Stromal cell of bone marrow (primary cell): ENCODE measurements around the gene E2F6.
"Not testable (repeated sequence)": the region's sequence is repeated elsewhere in the genome, so short reads cannot be mapped to it uniquely, and the experiment has no call there.

Source experiments
- DNase-seq: peaks from one replicate; pipeline ENCODE4 v3.0.0-alpha.2; 2012; ENCODE audit warnings: low read depth

E2F6 gene

DNA sequence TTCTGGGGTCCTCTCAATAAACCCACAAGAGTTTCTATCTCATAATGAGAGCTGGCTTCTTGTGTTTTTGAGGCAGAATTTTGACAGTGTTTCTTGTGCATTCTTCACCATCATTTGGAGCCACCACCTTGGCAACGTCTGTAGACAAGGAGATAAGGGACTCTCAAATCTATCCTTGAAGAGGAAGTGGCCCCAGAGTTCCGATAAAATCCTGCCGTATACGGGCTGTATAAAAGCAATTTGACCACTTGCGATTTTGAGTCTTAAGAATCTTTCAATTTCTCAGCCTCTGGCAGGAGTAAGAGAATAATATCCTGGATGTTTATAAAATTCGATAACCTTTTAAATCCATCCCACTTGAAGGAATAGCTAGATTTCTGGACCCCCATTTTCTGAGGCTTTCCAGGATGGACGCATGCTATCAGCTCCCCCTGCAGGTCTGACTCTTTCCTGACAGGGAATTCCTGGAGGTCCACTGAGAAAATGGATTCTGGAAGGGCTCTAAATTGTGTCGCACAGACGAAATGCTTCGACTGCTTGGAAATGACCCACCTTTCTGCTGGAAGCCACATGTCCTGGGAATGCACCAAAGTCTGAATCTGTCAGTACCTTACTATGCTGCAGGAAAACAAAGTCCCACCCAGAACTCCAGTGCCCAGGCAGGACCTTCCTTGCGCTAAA is 54.1 kb downstream of the E2F6 start:
- no peak for DNase-seq

DNA sequence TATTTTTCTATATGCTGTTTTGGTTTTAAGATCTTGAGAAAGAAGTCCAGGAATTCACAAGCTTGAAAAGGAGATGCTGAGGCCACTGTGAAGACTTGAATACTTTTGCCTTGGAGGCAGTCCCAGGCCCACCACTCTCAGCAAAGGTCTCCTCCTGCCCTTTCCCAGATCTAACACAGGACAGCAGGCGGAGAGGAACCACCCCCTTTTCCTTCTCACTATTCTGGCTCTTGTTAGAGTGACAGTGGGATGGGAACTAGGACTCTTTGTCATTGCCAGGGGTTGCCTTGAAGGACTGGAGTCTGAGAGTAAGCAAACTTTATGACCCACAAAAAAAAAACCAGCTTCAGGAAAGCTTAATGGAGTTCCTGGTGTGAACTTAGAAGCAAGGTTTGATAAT is 54.7 kb downstream of the E2F6 start:
- DNase-seq = no peak

DNA sequence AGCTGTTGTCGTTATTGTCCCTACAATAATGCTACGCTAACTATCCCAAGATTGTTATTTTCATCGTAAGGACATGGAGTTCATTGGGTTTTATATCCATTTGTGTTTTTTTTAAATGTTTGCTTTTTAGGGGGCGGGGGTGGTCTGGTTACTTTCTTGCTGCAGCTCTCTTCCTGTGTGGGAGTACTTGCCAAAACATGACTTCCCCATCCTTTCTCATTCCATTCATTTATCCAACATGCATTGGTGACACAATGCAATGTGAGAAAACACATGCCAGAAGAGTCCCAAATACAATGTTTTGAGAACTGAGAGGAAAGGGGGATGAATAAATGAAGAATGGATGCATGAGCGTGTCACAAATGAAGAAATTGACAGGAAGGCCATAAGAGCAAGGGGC is 55.9 kb downstream of the E2F6 start:
- no peak for DNase-seq

DNA sequence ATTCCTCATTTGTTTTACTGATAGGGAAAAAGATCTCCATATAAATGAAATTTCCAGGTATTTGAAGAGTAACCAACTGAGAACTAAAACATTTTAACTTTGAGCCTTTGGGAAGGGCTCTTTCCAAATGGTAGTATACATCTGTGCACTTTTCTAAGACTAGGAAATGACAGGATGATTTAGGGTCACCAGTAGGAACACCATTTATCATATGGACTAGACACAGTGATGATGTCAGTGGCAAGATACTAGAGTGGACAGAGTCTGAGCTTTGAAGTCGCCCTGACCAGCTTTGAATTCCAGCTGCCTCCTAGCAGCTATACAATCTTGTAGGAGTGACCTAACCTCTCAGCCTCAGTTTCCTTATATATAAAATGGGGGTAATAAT is 56.4 kb downstream of the E2F6 start:
- DNase-seq = no peak

DNA sequence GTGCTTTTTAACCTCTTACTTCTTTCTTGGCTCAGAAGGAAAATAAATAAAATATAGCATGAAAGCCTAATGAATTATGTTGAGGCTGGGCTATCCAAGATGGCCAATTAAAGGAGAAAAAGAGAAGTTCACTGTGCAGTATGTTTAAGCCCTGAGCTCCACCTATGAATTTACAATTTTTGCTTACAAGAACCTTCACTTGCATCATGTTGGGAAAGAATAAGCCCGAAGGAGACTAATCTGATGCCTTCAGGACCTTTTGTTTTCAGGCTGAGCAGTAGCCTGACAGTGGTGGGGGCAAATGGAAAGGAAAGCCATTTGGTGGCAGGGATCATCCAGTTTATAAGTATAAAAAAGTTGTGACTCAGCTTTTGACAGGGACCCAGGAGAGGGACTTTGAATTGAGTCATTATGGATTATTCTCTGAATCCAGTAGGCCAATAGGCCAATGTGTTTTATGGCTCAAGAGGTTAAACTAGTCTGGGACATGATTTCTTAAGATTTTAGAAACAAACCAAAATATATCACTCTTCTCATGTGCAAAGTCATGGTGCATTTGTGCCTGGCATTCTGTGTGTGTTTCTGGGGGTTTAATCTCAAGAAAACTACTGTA is 56.9 kb downstream of the E2F6 start:
- no peak for DNase-seq

DNA sequence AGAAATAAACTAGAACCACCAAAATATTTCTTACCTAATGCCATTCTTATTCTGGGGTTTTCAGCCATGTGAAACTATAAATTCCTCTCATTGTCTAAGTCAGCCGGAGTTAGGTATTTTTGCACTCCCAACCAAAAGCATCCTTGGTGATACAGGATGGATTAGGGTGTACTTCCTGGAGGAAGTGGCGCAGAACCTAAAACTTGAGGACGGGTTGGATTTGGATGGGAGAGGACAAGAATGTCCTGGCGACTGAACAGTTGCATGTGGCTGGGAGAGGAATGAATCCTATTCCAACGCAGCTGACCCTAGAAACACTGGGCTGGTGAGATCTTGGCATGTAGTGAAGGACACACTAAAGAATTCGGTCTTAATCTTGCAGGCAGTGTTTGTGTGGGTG is 58.5 kb downstream of the E2F6 start:
- no peak for DNase-seq

DNA sequence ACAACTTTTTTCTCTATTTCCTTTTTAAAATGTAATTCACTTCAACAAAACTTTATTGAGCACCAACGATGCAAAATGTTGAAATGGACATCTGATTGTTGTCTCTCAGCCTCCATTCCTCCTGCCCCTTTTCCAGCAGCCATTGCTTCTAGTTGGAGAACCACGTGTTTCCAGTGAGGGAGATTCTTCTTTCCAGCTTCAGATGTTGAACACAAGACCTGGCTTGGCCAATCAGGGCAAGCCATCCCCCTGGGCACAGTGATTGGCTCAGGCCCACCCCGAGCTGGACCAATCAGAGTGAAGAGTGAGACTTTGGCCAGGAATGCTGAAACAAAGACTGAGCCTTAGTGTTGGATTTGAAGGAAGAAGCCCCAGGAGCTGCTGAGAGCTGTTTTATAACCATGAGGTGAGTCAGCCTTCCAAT is 59.0 kb downstream of the E2F6 start:
- peak; percentile 72 for DNase-seq

DNA sequence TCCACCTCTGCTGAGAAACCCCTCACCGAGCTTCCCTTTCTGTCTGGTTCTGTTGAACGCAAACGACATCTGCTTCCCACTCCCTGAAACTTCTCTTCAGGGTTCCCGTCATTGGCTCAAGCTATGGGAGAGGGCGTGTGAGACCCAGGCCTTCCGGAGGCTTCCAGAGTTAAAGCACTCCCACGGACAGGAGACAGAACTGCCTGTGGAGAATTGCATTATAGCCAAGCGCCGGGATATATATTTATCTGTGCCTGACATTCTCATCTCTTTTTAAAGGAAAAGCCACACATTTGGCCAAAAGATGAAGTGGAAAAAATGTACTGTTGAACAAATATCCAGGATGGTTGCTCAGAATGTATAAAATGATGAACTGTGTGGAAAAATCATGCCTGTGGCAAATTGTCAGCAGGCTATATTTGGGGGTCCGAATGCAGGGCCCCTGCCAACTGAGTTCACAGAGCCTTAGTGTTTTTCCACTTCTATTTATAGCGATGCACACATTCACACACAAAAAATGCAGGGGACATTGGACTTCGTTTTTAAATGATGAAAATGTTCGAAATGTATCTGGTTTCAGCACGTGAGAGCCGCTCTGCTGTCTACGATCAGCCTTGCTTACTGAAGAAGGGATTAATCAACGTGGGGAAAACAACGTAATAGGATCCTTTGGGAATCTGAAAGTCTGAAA is 59.5 kb downstream of the E2F6 start:
- no peak for DNase-seq

DNA sequence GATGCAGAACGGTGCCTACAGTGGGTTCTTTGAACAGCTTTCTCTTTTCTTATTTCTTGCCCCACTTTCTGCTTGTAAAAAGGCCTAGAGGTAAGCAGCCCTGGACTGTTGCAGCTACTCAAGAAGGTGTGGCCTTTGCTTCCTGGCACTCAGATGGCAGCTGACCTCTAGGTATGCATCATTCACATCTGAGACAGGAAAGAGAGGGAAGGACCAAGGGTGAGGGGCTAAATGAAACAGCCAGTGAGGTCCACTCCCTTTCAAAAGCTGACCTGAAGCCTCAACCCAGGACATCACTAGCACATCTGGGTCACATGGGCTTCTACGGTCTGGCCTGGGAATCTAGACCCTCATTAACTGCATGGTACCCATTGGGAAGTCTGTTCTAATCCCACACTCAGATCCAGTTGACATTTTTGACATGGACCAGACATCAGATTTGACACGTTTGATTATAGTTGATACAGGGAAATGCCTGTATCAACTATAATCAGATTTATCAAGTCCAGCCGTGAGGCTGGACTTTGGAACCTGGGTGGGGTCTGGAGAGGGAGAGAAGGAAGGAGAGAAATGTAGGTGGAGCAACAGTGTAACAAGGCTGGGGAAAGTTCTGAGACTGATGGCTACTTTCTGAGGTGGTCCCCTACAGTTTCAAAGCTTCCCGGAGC is 60.2 kb downstream of the E2F6 start:
- DNase-seq = no peak

DNA sequence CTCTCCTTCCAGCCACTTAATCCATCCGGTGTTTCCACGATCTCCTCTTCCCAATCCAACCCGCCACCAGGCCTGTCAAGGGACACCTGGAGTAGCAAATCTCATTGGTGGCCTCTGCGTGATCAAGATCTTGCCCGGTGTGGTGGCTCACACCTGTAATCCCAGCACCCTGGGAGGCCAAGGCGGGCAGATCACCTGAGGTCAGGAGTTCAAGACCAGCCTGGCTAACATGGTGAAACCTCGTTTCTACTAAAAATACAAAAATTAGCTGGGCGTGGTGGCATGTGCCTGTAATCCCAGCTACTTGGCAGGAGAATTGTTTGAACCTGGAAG is 60.9 kb downstream of the E2F6 start:
- not testable (repeated sequence) for DNase-seq

DNA sequence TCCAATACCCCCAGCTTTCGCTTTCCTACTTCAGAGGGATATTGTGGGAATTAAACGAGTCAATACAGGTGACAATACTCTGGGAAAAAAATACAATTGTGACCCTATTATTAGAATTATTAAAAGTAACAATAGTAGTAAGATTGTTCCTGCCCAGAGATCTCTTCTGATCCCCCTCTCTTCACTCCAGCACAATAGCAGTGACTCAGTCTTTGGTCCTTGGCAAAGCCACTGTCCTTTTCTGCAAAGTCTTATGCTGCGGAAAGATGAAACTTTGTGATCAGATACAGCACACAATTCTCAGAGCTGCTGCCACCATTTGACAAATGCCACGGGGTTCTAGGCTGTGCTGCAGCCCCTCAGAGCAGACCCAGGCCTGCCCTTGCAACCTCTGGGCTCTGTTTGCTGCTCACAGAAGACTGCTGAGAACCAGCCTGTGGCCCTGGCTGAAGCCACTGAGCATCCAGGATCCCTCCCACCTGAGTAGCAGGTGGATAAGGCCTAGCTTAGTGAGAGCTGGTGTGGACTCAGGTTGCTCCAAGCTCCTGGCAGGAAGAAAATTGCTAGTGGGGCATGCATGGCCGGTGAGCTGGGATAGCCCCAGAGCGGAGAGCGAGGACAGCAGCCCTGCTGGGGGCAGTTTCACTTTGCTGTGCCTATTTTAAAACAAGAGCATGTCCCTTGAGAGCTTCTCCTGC is 61.4 kb downstream of the E2F6 start:
- no peak for DNase-seq

DNA sequence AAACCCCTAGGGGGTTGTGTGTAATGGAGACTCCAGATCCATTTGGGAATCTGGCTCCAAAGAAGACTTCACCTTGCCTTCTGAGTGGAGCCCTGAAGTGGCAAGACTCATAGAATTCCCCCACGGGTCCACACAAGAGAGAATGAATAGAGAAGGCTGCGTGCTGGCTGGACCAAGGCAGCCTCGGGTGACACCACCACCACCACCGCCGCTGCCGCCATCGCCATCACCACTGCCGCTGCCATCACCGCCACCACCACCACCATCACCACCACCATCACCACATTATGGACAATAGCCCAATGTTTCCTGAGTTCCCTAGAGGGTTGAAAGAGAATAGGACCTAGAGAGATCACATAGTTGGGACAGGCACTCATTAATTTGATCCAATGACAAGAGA is 63.5 kb downstream of the E2F6 start:
- DNase-seq = no peak

DNA sequence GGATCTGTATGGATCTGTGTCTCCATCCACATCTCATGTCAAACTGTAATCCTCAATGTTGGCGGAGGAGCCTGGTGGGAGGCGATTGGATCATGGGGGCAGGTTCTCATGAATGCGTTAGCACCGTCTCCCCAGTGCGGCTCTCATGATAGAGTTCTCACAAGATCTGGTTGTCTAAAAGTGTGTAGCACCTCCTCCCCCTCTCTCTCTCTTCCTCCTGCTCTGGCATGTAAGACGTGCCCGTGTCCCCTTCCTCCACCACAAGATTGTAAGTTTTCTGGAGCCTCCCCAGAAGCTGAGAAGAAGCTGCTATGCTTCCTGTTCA is 66.6 kb downstream of the E2F6 start:
- no peak for DNase-seq

DNA sequence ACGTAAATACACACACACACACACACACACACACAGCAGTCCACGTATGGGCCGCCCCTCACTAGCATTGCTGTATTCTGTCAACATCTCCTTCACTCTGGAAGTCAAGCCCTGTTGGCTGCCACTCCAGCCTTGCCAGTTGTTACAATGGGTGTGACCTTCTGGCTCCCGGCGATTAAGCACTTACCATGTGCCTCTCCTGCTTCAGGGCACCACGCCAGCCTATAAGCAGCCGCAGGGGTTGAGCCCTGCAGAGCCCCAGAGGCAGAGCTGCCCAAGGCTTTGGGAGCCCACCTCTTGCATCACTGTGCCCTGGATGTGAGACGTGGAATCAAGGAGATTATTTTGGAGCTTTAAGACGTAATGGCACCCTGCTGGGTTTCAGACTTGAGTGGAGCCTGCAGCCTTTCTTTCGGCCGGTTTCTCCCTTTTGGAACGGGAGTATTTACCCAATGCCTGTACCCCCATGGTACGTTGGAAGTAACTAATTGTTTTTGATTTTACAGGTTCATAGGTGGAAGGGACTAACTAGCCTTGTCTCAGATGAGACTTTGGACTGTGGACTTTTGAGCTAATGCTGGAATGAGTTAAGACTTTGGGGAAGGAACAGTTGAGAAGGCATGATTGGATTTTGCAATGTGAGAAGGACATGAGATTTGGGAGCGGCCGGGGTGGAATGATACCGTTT is 67.1 kb downstream of the E2F6 start:
- no peak for DNase-seq

DNA sequence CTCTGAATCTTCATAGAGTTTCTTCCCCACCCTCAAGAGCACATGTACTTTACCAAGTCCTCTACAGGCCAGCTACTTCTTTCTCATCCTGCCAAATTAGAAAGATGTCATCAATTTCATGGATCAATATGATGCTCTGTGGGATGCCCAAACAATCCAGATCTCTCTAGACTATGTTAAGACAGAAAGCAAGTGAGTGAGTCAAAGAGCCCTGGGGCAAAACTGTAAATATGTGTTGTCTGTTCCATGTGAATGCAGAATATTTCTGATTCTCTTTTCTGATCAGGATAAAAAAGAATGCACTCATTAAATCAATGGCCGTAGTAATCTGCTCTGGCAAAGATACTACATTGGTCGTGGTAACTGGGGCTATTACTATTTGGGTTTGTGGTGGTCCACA is 68.4 kb downstream of the E2F6 start:
- DNase-seq = no peak

DNA sequence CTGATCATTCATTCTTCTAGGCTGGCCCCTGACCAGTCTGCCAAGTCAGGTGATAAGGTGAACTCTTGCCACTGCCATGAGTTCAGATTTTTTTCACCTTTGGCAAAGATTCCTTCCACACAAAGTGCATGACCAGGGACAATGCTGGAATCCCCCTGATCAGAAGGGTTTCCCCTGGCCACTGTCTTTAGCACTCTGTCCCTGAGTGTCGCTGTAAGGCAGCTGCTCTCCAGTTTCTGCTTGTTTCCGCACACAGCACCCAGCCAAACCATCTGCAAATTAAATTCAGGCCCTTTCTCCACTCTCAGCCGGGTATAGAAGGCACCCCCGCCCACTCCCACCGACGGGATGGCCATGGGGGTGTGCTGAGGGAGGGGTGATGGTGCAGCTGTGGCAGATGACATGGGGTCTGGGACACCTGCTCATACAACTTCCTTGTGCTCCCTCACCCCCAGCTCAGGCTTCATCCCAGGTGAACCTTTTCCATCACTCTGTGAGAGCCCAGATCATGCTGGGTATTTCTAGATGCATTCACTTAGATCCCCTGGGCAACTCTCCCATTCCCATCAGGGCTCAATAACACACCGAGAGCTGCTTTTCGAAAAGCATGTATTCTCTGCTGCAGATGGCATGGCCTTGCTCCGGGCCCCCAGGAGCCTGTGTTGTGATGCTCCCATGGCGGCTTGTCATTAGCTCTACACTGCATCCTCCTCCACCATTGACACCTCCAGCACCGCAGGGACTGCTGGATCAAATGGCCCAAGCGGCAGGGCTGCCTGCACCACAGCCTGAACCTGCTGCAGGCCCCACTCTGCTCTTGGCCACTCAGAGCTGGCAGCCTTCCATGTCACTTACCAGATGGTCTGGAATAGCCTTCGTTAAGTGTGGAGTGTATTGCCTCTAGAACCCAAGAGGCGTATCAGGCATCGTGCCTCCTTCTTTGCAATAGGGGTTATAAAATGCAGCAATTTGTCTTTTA is 69.2 kb downstream of the E2F6 start:
- DNase-seq = no peak

DNA sequence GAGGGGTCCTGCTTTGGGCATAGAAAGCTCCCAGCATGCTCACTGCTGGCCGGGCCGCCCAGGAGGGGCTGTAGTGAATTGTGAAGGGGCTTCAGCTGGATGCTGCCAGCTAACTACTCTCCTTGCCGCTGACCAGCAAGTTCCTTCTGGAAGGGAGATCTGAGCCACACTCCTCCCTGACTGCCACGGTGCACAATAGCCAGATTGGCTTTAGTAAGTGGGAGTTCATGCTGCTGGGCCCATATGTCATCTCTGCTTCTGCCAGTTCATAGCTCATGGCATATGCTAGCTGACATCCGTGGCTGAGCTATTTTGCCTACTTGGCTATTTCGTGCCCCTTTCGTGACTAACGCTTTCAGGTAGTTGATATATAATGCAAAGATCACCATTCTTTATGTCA is 69.9 kb downstream of the E2F6 start:
- DNase-seq = no peak

DNA sequence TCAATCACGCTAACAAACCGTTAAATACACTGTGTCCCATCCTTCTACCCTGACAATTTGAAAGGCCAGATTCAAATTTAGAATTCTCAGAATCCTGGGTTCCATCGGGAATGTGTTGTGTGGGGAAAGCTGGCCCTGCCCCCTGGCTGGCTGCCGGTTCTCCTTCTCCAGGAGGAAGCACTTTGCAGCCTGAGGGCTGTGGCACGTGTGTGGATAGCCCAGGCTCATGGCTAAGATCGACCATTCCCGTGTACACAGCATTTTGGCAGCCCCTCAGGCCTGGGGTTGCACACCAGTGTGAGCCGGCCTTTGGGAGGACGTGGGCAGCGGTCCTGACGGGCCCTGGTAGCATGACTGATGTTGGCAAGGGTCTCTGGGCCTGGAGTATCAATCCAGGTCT is 70.6 kb downstream of the E2F6 start:
- no peak for DNase-seq
